Suppressor macrophage treated with lipopolysaccharide for 4 hours (primary cell): ENCODE measurements around the gene RAB9B.

Source experiments
- DNase-seq: peaks from one replicate; pipeline ENCODE4 v3.0.0-alpha.2; 2020

RAB9B gene

DNA sequence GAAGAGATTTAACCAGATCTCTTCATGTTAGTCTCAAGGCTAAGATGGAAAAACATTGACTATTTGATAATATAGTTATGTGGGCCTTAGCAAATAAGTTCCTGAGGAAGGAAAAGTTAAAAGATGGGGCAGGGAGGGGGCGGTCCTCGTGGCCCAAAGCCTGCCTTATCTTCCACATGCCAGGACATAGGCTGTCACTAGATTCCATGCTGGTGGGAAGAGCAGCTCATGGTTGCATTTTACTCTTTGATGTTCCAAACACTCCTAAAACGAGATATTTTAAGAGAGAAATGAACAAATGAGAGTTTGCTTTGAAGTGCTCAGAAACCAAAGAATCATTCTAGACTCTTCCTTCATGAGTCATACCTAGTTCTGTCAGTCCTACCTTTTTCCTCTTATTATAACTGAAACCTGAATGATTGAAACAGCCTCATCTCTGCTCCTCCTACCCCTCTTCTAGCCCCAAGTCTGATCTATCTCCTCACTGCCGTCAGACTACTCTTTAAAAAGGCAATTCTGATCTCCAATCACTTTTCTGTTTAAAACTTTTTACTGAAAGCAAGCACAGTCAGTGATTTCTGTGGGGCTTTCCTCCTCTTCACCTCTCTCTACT is 25.1 kb downstream of the RAB9B start:
- no peak for DNase-seq

DNA sequence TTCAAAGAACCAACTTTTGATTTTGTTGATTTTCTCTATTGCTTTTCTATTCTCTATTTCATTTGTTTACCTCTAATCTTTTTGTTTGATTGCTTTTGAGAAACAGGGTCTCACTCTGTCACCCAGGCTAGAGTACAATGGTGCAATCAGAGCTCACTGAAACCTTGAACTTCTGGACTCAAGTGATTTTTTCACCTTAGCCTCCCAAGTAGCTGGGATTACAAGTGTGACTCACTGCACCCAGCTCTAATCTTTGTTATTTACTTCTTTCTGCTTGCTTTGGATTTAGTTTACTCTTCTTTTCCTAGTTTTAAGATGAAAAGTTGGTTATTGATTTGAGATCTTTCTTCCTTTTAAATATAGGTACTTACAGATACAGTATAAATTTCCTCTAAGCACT is 26.2 kb downstream of the RAB9B start:
- no peak for DNase-seq

- no peak for DNase-seq
Observed at GRCh38 chrX:103800318-103800717, 31.7 kb downstream of the RAB9B start.

- no peak for DNase-seq
Observed at GRCh38 chrX:103797691-103798090, 34.4 kb downstream of the RAB9B start.

DNA sequence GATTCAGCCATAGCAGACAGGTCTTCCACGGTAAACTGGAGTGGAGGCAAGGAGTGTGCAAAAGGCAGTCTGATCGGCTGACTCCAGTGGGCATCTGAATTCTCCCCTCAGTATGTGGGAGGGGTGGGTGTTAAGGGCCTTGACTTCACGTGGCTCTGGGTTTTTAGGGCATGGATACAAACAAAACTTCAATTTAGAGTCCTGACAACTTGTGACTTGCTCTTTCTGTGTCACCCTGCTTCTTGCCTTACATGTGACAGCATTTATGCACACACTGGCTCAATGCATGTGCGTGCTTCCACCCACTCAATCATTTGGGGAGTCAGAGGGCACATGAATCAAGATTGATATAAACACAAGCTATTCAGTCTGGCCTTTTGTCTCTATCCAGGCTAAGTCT is 37.9 kb downstream of the RAB9B start:
- DNase-seq: no peak

- DNase-seq: no peak
Observed at GRCh38 chrX:103793545-103793940, 38.5 kb downstream of the RAB9B start.

- no peak for DNase-seq
Observed at GRCh38 chrX:103792916-103793544, 39.0 kb downstream of the RAB9B start.

DNA sequence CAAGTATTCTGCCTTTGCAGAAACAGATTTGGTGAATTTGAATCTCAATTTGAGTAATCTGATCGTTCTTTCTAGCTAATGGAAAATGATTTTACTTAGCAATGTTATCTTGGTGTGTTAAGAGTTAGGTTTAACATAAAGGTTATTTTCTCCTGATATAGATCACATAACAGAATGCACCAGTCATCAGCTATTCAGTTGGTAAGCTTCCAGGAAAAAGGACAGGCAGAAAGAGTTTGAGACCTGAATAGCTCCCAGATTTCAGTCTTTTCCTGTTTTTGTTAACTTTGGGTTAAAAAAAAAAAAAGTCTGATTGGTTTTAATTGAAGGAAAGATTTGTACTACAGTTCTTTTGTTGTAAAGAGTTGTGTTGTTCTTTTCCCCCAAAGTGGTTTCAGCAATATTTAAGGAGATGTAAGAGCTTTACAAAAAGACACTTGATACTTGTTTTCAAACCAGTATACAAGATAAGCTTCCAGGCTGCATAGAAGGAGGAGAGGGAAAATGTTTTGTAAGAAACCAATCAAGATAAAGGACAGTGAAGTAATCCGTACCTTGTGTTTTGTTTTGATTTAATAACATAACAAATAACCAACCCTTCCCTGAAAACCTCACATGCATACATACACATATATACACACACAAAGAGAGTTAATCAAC is 40.1 kb downstream of the RAB9B start:
- no peak for DNase-seq

DNA sequence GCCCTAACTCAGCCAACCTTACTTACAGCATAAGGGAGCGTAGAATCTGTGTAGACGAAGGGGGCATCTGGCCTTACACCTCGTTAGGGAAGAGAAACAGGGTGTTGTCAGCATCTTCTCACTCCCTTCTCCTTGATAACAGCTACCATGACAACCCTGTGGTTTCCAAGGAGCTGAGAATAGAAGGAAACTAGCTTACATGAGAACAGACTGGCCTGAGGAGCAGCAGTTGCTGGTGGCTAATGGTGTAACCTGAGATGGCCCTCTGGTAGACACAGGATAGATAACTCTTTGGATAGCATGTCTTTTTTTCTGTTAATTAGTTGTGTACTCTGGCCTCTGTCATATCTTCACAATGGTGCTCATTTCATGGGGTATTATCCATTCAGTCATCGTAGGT is 40.8 kb downstream of the RAB9B start:
- no peak for DNase-seq

GRCh38 chrX:103789004-103789403 is 43.1 kb downstream of the RAB9B start:
- DNase-seq: peak; percentile 10

DNA sequence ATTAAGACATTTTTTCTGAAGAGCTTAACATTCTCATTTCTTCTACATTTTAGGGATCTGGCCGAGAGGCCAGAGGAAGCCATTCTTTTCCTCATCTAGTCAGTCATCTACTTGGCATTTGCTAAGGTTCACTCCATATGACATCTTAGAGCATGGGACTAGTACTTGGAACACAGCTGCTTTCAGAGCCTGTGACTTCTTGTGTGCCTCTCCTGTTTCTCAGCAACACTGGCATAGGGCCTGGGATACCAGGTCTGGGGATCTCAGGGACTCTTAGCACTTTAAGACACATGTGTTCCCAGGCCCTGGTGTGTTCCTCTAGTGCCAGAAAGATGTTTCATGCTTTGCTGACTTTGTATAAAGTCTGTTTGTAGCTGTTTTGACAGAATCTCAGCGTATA is 48.1 kb downstream of the RAB9B start:
- no peak for DNase-seq

GRCh38 chrX:103783196-103783595 is 48.9 kb downstream of the RAB9B start:
- DNase-seq: no peak

DNA sequence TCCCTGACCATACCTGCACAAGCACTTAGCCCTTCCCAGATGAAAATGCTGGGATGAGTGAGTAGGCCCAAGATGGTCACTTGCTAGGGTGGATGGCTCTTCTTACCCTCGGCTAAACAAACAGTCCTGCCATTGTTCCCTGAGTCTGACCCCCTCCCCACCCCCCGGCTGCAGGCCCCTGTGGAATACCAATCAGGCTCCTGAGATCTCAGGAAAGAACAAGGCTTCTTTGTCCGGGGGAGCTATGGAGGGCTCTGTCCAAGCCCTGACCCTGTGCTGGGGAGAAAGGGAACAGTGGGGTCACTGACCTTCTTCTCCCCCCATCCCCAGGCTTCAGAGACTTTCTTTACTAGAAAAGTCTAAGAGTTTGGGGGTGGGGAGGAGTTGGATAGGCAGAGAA is 49.4 kb downstream of the RAB9B start:
- DNase-seq: no peak

- no peak for DNase-seq
Observed at GRCh38 chrX:103781706-103782105, 50.4 kb downstream of the RAB9B start.

GRCh38 chrX:103781062-103781402 is 51.0 kb downstream of the RAB9B start:
- DNase-seq: no peak

DNA sequence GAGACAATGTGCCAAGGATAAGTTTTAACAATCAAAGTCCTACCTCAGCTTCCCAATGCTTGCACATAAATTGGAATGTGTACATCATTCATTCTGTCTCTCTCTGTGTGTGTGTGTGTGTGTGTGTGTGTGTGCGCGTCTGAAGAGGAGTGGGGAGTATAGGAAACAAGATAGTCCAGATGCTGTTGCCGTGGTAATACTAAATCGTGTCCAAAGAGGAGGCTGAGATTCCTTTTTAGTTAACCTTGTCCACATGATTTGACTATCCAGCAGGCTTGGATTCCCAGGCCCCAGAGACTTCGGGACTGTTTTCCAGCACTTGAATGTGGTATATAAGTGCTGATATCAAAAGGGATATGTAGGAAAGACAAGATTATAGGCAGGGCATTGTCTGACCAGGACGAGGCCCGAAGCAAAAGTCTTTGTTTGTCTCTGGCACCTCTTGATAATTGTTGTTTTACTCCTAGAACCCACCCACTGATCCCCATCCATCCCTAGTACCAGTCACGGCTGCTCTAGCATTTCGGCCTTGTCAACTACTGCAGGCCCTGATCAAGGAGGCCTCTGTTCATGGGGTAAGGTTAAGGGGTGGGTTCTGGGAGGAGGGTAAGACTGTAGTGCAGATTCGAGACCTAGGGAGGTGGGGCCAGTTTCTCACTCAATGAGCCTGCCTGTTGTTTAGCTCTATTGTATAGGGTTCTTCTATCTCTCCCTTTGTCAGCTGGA is 51.6 kb downstream of the RAB9B start:
- no peak for DNase-seq

- DNase-seq: no peak
Observed at GRCh38 chrX:103779141-103779789, 52.8 kb downstream of the RAB9B start.

DNA sequence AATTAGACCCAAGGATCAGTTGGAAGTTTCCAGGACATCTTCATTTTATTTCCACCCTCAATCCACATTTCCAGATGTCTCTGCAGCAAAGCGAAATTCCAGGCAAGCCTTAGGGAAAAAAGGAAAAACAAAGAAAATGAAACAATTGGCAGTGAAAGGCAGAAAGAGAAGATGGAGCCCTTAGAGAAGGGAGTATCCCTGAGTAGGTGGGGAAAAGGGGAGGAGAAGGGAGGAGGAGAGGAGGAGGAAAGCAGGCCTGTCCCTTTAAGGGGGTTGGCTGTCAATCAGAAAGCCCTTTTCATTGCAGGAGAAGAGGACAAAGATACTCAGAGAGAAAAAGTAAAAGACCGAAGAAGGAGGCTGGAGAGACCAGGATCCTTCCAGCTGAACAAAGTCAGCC is 55.5 kb downstream of the RAB9B start, which contains the start of gene PLP1:
Gene PLP1, plus strand, starts transcription at position 295 of the 400 bp plus-strand sequence. CDS start 156 bp downstream, outside the sequence.
- DNase-seq: no peak

DNA sequence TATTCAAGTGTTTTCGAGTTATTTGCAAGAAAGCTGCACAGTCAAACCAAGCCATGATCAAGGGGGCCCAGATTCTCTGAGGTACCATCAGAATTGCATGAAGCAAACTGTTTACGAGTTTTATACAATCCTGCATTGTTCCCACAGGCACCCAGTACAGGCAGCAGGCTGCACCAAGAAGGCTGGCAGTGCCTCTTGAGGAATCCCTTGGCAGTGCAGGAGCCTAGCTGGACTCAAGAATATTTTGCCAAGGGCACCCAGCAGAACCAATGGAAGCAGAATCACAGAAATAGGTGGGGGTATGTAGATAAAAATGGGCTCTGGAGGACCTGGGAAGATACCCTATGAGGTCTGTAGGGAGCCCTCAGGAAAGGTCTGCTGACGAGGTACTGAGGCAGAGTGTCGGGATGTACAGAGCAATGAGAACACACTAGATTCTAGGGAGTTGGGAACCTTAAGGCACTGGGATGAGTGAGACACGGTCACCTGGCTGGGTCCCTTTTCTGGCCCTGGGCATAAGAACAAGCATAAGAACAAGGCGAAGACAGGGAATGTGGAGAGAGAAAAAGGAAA is 57.9 kb downstream of the RAB9B start:
- peak; percentile 21 for DNase-seq

DNA sequence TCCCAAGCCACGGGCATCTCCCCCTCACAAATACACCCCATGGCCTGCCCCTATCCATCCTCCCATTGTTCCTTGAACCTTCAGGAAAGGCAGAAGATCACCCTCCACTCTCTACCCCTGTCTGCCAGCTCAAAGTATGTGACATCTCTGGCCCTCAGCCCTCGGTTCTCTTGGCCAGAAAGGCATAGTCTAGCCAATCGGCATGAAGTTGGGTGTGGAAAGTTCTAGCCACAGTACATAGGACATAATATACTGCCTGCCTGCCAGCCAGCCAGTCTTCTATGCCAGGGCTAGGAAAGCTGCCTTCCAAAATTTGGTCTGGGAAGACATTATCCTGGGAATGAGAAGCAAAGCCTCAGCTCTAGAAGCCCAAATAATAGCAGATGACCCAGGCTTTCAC is 58.6 kb downstream of the RAB9B start:
- DNase-seq: no peak
